Measurements from ENCODE around the gene MGAT4A.

- no peak for TF ChIP-seq POLR2A (IDR thresholded peaks at IDR 0.05)
- TF ChIP-seq CTCF (IDR thresholded peaks at IDR 0.05), result no peak
- no peak for TF ChIP-seq EP300 (IDR thresholded peaks at IDR 0.05)
- no peak for TF ChIP-seq POLR2AphosphoS5 (IDR thresholded peaks at IDR 0.05)
Measured at GRCh38 chr2:98773907-98774306, 43.0 kb upstream of the MGAT4A start.

All from suprapubic skin (tissue), 4 donors.